Small intestine (tissue), 7 donors: Measurements from ENCODE around the gene CTH. TPM values are rescaled to one million over a fixed set of nuclear protein-coding genes. Genes with fewer than 3 reads are reported as not detected.
"Not testable (repeated sequence)": the region's sequence is repeated elsewhere in the genome, so short reads cannot be mapped to it uniquely, and the experiment has no call there.

Experiments used
- DNase-seq, 2 donors: peaks; one replicate each; pipeline versions ENCODE4 v3.0.0 to v3.0.0-alpha.2; 2013
- FAIRE-seq: peaks from 2 replicates; lab custom pipeline; 2012; peaks lifted over from hg19 to GRCh38; lab: Jason Lieb, UNC
- H3K27ac ChIP-seq, 3 donors: one replicate each; pipeline ENCODE4 v1.5.1; 2013; ENCODE audit warnings: low read length in 2 of 3, mild to moderate bottlenecking in 2 of 3, control low read depth in 1 of 3, inconsistent platforms in 1 of 3, low read depth in 1 of 3, moderate library complexity in 1 of 3
- H3K27me3 ChIP-seq, 3 donors: one replicate each; pipeline ENCODE4 v1.6.1; 2013; ENCODE audit warnings: low read length in 3 of 3, inconsistent platforms in 1 of 3; ENCODE audit not compliant: control insufficient read depth in 3 of 3, insufficient read depth in 3 of 3
- H3K36me3 ChIP-seq, 3 donors: one replicate each; pipeline ENCODE4 v1.6.1; 2013; ENCODE audit warnings: low read length in 3 of 3, inconsistent platforms in 1 of 3, low read depth in 1 of 3, mild to moderate bottlenecking in 1 of 3, moderate library complexity in 1 of 3; ENCODE audit not compliant: control insufficient read depth in 3 of 3, insufficient read depth in 2 of 3
- H3K4me1 ChIP-seq, 3 donors: one replicate each; pipeline ENCODE4 v1.6.1; 2013; ENCODE audit warnings: low read length in 2 of 3, inconsistent platforms in 1 of 3, low read depth in 1 of 3, mild to moderate bottlenecking in 1 of 3, moderate library complexity in 1 of 3; ENCODE audit not compliant: control insufficient read depth in 3 of 3, insufficient read depth in 2 of 3
- H3K4me3 ChIP-seq, 3 donors: one replicate each; pipeline ENCODE4 v1.5.1; 2013; ENCODE audit warnings: low read length in 3 of 3, control low read depth in 1 of 3, inconsistent platforms in 1 of 3, low read depth in 1 of 3, mild to moderate bottlenecking in 1 of 3, moderate library complexity in 1 of 3
- H3K9me3 ChIP-seq, 2 donors: one replicate each; pipeline ENCODE4 v1.6.1; 2013; ENCODE audit warnings: low read depth in 1 of 2, low read length in 1 of 2; ENCODE audit not compliant: control insufficient read depth in 2 of 2, insufficient read depth in 1 of 2
- WGBS, 3 donors: extraction: QIAGEN DNeasy Blood & Tissue Kit; methylation state at CpG; one replicate each; pipeline ENCODE4 v1.1.7; 2013; 5-methylcytosine and 5-hydroxymethylcytosine counted together
- polyA plus RNA-seq, 4 donors: library from polyadenylated mRNA; stranded (reverse) in 3 of 4; unstranded in 1 of 4; fragments of 200-250 nt in 3 of 4; fragments of 120-200 nt in 1 of 4; gene quantifications; one replicate each; pipeline versions ENCODE4 v1.2.1 to v1.2.3, GENCODE V29; 2013
- donor health status: healthy with polysubstance abuse.
- donor health status: control.
- donor health status: control.
- donor health status: Bipolar disorder and iron deficiency.
- donor health status: healthy.

CTH gene
- polyA plus RNA-seq, 4 donors, result 3.8 to 26.5 (median 8.7) TPM

DNA sequence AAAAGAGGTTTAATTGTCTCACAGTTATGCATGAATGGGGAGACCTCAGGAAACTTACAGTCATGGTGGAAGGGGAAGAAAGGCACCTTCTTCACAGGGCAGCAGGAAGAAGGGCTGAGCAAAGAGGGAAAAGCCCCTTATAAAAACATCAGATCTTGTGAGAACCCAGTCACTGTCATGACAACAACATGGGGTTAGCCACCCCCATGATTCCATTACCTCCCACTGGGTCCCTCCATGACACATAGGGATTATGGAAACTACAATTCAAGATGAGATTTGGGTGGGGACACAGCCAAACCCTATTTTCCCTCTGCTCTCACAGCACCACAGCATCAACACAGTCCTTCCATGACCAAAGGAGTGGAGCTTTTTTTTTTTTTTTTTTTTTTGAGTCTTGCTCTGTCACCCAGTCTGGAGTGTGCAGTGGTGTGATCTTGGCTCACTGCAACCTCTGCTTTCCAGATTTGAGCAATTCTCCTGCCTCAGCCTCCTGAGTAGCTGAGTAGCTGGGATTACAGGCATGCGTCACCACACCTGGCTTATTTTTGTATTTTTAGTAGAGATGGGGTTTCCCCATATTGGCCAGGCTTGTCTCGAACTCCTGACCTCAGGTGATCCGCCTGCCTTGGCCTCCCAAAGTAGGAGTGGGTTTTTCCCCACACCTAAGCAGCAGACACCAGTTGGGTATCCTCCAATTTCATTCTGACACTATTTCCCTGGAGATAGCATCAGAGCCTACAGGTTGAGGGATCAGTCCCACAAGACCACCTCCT lies 41.3 kb downstream of the CTH start:
- not testable (repeated sequence) for H3K9me3 ChIP-seq, H3K36me3 ChIP-seq, H3K4me1 ChIP-seq, H3K27me3 ChIP-seq, FAIRE-seq, DNase-seq, H3K4me3 ChIP-seq, H3K27ac ChIP-seq
- 64 to 83% (median 66%) methylated on average over 3 of the region's 3 CpGs for WGBS, 3 donors

DNA sequence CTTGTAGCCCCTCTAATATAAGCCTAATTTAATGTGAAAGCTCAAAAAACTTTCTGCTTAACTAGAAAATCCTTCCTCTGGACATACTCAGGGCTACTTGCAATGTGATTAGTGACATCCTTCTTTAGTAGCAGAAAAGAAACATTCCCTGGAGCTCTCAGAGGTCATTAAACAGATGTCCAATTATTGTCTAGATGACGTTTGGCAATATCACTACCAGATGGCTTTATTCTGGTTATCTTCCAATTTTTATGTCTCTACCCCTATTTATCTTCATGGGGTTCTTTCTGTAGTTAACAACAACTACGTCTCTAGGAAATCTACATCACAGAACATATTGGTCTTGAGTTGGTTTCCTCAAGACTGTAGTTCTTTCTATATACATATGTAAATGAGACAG lies 44.2 kb downstream of the CTH start:
- Histone ChIP-seq H3K36me3 (no peaks in the 10 kb centered on the region), H3K27me3 (no peaks in the 10 kb centered on the region), H3K4me3 (no peak overlapping the region), H3K4me1 (no peaks in the 10 kb centered on the region), H3K9me3 (no peaks in the 10 kb centered on the region), H3K27ac (no peak overlapping the region)
- no peak for FAIRE-seq
- DNase-seq, result no peak
- 42 to 51% (median 44%) methylated on average over 2 of the region's 2 CpGs for WGBS, 3 donors

DNA sequence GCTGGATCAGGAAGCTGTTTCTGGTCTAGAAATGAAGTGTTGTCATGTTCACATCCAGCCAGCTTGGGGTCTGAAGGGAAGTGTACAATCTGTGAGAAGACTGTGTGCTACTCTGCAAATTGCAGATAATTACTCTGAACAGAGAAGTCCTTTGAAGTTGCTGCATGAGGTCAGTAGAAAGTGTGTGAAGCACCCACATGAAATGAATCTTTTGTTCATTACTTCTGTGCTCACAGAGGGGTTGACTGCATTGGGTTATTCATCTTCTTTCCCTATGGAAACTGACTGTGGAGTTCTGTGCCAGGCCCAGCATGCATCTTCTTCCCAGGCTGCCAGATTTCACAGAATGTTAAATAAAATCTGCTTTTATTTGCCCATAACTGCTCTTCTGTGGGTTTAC lies 47.1 kb downstream of the CTH start:
- H3K4me3 ChIP-seq, result no peak overlapping the region
- H3K36me3 ChIP-seq, result no peaks in the 10 kb centered on the region
- H3K4me1 ChIP-seq, result no peaks in the 10 kb centered on the region
- no peak overlapping the region for H3K27ac ChIP-seq
- no peak for FAIRE-seq
- H3K9me3 ChIP-seq, result no peaks in the 10 kb centered on the region
- no peaks in the 10 kb centered on the region for H3K27me3 ChIP-seq
- DNase-seq, result no peak

DNA sequence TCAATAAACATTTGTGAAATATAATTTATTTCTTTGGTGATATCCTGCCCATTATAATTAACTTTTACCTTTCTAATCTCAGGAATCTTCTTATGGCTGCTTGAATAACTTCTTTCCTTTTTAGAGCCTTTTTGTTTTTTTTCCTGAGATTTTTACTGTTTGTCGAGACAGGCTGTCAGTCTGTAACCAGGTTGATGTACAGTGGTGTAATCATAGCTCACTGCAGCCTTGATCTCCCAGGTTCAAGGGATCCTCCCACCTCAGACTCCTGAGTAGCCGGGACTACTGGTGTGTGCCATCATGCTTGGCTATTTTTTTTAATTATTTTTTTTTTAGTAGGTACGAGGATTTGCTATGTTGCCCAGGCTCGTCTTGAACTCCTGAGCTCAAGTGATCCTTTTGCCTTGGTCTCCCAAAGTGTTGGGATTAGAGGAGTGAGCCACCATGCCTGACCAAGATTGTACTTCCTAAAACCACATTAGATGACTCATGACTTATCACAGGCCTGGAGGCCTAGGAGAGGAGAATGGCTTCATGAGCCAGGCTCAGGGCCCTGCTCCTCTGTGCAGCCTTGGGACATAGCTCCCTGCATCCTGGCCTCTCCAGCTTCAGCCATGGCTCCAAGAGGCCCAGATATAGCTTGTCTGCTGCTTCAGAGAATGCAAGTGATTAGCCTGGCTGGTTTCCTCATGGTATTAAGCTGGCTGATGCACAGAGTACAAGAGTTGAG lies 48.6 kb downstream of the CTH start:
- DNase-seq (no peak), FAIRE-seq (no peak)

DNA sequence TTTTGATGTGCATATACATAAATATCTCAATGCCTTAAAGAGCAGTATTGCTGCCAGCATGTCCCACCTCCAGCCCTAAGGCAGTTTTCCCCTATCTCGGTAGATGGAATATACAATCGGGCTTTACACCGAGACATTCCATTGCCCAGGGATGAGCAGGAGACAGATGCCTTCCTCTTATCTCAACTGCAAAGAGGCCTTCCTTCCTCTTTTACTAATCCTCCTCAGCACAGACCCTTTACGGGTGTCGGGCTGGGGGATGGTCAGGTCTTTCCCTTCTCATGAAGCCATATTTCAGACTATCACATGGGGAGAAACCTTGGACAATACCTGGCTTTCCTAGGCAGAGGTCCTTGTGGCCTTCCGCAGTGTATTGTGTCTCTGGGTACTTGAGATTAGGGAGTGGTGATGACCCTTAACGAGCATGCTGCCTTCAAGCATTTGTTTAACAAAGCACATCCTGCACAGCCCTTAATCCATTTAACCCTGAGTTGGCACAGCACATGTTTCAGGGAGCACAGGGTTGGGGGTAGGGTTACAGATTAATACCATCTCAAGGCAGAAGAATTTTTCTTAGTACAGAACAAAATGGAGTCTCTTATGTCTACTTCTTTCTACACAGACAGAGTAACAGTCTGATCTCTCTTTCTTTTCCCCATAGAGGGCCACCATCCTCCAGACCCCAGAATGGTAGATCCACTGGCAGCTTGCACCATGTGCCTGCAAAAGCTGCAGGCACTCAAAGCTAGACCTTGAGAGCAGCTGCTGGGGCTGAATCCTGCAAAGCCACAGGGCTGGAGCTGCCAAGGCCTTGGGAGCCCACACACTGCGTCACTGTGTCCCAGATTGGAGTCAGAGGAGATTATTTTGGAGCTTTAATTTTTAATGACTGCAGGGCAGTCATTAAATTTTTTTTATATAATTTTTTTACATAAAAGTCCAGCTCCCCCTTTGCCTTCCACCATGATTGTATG lies 50.0 kb downstream of the CTH start:
- DNase-seq, H3K27ac ChIP-seq, H3K36me3 ChIP-seq, H3K4me3 ChIP-seq, H3K4me1 ChIP-seq, FAIRE-seq, H3K9me3 ChIP-seq, H3K27me3 ChIP-seq: not testable (repeated sequence)
- 70 to 75% (median 75%) methylated on average over 8 of the region's 8 CpGs for WGBS, 3 donors

More for the DNA sequence above, 48.6 kb downstream of the CTH start:
- no peaks in the 10 kb centered on the region for H3K27me3 ChIP-seq
- no peak overlapping the region for H3K4me3 ChIP-seq
- H3K9me3 ChIP-seq, result no peaks in the 10 kb centered on the region
- H3K36me3 ChIP-seq, result no peaks in the 10 kb centered on the region
- WGBS, 3 donors, result 86 to 97% (median 88%) methylated on average over 4 of the region's 4 CpGs
- H3K4me1 ChIP-seq, result no peaks in the 10 kb centered on the region
- no peak overlapping the region for H3K27ac ChIP-seq

DNA sequence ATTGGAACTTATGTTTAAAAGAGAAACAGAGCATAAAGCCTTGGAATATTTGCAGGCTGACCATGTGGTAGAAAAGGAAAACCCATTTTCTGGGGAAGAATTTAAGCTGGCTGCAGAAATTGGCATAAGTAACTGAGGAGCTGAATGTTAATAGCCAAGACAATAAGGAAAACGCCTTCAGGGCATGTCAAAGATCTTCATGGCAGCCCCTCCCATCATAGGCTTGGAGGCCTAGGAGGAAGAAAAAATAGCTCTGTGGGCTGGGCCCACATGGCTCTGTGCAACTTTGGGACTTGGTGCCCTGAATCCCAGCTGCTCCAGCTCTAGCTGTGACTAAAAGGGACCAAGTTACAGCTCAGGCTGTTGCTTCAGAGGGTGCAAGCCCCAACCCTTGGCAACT lies 51.5 kb downstream of the CTH start:
- Histone ChIP-seq H3K27me3 (peaks cover 0 to 3% (median 0%) of the 10 kb centered on the region in 3 donors), H3K4me3 (no peak overlapping the region), H3K4me1 (no peaks in the 10 kb centered on the region), H3K9me3 (no peaks in the 10 kb centered on the region), H3K36me3 (no peaks in the 10 kb centered on the region), H3K27ac (no peak overlapping the region)
- FAIRE-seq (no peak), DNase-seq (no peak)
- 72 to 75% (median 73%) methylated on average over 1 of the region's 1 CpG for WGBS, 3 donors

DNA sequence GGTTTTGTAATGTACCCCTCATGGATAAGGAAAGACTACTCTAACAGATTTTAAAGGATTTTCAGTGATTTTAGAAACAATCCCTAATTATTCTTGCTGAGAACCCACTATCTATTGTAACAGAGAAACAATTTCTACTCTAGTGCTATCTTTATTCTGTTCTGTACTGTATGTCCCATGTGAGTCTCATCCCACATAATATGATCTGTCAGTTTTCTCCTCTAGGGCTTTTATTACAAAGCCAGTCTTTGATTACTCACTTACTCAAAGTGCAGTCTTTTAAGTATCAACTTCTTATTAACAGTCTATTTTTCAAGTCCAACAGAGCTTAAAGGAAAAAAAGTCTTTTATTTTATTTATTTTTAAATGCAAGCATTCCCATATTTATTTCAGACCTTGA lies 54.8 kb downstream of the CTH start:
- H3K36me3 ChIP-seq, result no peaks in the 10 kb centered on the region
- no peak for DNase-seq
- H3K27ac ChIP-seq, result no peak overlapping the region
- H3K9me3 ChIP-seq, result no peaks in the 10 kb centered on the region
- H3K27me3 ChIP-seq, result peaks cover 0 to 3% (median 0%) of the 10 kb centered on the region in 3 donors
- no peak overlapping the region for H3K4me3 ChIP-seq
- FAIRE-seq, result no peak
- no peaks in the 10 kb centered on the region for H3K4me1 ChIP-seq

DNA sequence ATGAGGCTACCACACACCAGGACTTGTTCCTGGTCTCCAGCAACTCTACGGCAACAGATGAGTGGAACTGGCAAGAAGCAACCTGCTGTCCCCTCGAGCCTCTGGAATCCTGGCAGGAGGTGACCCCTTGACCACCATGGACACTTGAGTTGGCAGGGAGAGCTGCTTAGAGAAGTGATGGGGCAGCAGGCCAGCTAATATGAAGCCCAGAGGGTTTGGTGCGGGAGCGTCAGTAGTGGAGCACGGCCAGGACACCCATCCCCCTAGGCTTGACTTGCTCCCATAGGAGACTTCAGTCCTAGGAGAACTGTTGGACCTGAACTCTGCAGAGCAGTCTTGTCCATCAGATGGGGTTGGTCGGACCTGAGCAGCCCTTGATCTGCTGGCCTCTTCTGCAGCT lies 56.5 kb downstream of the CTH start:
- 76 to 81% (median 77%) methylated on average over 6 of the region's 6 CpGs for WGBS, 3 donors
- H3K36me3 ChIP-seq, result no peaks in the 10 kb centered on the region
- H3K27ac ChIP-seq, result no peak overlapping the region
- peaks cover 0 to 3% (median 0%) of the 10 kb centered on the region in 3 donors for H3K27me3 ChIP-seq
- DNase-seq (no peak), FAIRE-seq (no peak)
- H3K4me3 ChIP-seq, result no peak overlapping the region
- no peaks in the 10 kb centered on the region for H3K4me1 ChIP-seq
- H3K9me3 ChIP-seq, result no peaks in the 10 kb centered on the region
